HepG2 (cell line): ENCODE data around the gene ACAD11.

ENCODE experiments used
- REST ChIP-seq, 2 experiments: IDR thresholded peaks; 2 replicates each; pipeline ENCODE4 v1.6.1; 2011 to 2012; ENCODE audit warnings: low read length in 2 of 2, borderline replicate concordance in 1 of 2, low read depth in 1 of 2, mild to moderate bottlenecking in 1 of 2, moderate library complexity in 1 of 2
- ZNF589 ChIP-seq: sonication (generic); formaldehyde crosslinking; conservative IDR thresholded peaks from 2 replicates; pipeline ENCODE4 v1.8.0; 2022; ENCODE audit warnings: mild to moderate bottlenecking, moderate library complexity, missing genetic modification reagents
- ZNF850 ChIP-seq: sonication (generic); formaldehyde crosslinking; conservative IDR thresholded peaks from 2 replicates; pipeline ENCODE4 v1.9.0; 2021; ENCODE audit warnings: mild to moderate bottlenecking, missing genetic modification reagents

GRCh38 chr3:132659365-132660051 lies at the start of gene ACAD11:
- TF ChIP-seq ZNF589 (CRISPR knock-in tag) (no peak), REST (IDR thresholded peaks at IDR 0.05; ENCODE audit: borderline replicate concordance in 1 of 2, low read depth in 1 of 2, low read length in 2 of 2) (no peak), ZNF850 (CRISPR knock-in tag) (no peak)
